T-helper 1 cell treated with Interleukin-12 subunit alpha and Interleukin-12 subunit beta and Interleukin-4 antibody, amounts not matched to agents 30 ng/mL and 1 ng/mL, for 36 hours (primary cell): Measurements from ENCODE around the gene NDUFS2. TPM values are rescaled to one million over a fixed set of nuclear protein-coding genes. Genes with fewer than 3 reads are reported as not detected.

ENCODE experiments used
- intact Hi-C: fragments of 100-400 bp; cut with micrococcal nuclease; formaldehyde crosslinking; loops from one replicate; pipeline ENCODE4 v1.15.1; 2024
- total RNA-seq: library from RNA; stranded (reverse); gene quantifications from 2 replicates; pipeline ENCODE4 v1.2.3, GENCODE V29; 2022

Gene NDUFS2
- total RNA-seq, 1 donor from 2014 or later = 88.5 TPM

DNA sequence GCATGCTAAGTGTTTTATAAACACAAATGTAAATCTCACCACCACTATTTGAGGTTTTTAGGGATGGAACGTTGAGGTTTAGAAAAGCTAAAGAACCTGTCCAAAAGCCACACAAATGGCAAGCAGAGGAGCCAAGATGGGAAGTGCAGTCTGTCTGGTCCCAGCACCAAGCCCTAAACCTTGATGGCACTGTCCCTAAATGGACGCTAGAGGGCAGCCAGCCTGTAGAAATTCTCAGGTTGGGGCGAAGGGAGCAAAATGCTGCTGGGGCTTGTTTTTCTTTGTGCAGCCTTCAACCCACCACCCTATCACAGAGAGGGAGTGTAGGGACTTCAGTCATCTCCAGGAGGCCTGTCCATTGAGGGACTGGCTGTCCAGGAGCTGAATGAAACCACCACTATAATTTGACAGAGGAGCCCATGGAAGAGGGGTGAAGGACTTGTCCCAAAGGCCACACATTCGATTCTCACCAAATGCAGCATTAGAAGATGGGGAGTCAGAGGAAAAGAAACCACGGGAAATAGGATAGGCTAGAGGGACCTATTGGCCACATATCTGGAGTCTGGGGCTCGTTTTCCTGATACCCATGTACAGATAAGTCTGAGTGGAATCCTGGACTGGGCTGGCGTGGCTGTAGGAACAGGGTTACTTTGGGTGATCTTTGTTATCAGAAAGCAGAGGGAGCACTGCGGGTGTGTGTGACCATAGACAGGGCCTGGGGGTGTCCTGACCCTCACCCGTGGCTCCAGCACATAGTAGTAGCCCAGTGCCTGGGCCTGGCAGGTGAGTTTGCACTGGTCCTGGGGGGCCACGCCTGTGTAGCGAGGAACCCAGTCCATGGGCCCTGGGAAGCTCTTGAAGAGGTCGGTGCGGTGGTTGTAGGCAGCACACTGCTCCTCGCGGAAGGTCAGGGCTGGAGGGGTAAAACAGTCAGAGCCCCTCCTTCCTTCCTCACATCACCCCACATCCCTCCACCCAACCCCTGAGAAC is 9.4 kb upstream of the NDUFS2 start:
- intact Hi-C loops = loop anchor here (1.0 to 2.0 kb wide), 7 partner anchors 10 to 190 kb away; partner anchors contain the start of genes B4GALT3 and NDUFS2

DNA sequence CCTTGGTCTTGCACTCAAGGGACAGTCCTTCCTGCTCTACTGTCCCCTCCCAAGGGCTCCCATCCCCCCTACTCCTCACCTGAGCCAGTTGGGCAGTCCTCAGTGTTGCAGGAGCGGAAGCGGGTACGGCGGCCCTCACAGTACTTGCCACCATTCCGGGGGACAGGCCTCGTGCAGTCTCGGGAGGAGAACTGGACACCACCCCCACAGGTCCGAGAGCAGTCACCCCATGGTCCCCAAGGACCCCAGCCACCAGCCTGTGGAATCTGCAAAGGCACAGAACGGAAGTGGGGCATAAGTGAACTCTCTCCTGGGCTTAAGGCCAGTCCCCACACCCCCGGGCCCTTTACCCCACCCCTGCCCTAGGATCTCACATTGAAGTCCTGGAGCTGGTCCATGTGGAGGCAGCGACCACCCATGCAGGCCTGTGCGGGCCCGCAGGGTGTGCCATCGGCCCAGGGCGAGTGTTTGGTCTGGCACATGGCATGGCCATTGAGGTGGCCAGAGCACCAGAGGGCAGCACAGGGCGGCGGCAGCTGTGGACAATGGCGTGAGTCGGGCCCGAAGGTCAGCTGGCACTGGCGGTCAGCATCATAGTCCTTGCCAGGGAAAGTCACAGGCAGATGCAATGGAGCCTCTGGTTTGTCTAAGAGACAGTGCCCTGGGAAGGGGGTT is 8.5 kb upstream of the NDUFS2 start:
- intact Hi-C loops = loop anchor here (2.0 kb wide), 1 partner anchor 17 kb away; no protein-coding TSS in a partner anchor

DNA sequence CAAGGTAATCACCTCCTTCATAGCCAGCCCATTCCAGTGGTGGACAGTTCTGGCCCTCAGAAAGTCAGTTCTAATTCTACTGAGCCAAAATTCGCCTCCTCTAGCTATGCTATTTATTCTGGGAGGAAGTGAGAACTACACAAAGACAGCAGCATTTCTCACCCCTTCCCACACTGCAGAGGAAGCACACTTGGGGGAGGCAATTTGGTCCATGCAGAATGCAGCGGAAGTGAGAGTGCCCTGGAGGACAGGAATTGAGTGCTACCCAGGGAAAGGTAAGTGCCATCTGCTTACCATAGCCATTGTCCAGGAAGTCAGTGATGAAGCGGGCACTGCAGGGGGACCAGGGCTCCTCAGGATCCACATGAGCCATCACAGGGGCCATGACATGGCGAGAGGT is 7.0 kb upstream of the NDUFS2 start:
- intact Hi-C loops = no loop called here

DNA sequence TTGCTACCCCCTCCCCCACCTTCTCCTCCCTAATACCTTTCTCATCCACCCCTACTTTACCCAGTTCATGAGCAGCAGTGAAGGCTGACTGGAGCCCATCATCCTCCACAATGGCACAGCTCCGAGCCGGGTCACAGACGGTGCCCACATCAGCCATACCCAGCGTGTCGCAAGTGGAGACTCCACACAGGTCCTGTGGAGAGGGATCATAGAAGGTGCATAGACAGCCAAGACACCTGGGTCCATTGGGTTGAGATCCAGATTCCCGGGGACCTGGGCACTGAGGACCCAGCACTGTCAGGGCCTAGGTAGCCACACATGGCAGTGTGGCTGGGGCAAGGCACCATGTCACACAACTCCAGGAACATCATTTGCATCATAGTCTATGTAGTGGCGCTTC is 6.1 kb upstream of the NDUFS2 start:
- intact Hi-C loops = no loop called here

DNA sequence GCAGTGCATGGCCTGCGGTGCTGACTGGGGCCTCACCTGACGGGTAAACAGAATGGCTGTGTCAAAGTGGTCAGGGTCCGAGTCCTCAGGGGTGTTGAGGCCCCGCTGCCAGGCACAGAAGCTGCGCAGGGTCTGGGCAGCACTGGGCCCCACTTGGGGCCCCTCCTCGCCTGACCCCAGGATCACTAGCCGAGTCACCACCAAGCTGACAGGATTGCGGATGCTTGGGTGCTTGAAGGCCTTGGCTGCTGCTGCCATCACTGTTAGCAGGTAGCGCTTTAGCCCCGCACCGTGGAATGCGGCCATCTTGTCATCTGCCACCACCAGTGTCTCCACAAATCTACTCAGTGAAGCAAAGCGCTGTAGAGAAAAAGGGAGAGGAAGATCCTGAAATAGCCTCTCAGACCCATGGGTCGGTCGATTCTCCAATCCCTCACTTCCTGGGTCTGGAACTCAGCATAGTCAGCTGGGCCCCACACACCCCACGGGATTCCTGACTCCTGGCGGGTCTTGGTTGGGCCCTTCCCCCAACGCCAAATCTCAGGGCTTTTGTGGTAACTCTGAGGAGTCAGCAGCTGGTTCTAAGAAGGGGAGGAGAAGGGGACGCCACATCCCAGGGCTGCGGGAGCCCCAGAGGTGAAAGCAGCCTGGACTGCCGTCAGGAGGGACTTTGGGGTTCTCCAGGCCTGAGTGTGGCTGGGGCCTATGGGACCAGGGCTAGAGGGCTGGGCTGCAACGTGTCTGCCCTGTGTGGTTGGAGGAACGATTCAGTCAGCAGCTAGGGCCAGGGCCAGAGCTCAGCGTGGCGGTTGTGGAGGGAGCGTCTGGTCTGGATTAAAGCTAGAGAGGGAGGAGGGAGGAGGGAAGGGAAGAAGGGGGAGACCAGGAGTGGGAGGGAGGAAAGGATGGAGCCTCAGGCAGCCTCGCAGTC is 5.4 kb upstream of the NDUFS2 start:
- intact Hi-C loops = no loop called here

DNA sequence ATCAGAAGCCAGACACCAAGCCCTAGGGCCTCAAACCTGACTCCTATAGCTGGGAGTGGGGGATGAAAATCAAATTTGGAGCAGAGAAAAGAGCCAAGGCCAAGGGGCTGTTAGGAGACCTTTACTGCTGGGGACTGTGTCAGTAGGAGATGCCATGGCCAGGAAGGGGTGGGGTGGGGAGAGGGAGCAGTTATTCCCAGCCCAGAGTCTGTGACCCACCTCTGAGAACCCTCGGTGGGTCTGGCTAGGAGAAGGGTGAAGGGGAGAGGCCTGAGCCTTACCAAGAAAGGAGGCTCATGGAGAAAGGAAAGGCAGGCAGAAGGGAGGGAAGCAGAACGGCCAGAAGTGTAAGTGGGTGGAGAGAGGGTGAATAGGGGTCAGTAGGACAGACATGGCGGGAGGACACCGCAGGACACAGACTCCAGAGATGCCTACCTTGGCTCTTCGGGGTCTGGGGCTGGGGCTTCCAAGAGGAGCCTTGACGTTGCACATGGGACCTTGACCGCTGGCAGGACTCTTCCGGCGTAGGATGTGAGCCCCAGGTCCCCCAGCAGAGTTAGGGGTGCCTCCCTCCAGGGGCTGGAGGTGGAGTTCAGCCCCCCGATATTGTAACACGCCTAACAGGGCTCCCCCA is 4.5 kb upstream of the NDUFS2 start:
- intact Hi-C loops = no loop called here

DNA sequence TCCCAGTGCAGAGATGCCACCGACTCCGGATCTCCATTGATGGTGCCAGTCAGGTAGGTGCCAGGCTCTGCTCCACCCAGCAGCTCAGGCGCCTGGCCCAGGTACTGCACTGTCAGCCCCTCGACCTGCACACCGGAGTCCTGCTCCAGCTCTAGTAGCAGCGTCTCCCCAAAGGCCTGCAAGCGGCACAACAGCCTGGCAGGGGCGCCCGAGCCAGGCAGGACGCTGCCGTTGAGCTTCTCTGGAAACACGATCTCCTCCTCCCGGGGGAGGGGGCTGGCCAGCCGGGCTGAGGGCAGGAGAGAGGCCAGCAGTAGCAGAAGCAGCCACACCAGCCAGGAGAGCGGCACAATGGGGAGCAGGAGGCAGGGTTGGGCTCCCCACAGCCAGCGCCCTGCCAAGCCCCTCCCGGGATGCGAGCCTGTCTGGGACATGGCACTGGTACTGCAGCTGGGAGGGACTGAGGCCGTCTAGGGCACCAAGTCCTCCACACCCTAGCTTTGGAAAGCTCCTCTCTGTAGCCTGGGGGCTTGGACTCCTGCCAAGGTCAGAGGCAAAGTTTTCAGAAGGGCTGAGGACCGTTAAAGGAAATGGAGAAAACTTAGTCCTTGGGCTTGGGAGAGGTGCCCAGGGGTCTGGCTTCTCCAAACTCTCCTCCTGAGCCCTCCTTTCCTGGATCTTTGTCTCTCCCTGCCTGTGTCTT is 3.8 kb upstream of the NDUFS2 start:
- intact Hi-C loops = no loop called here

DNA sequence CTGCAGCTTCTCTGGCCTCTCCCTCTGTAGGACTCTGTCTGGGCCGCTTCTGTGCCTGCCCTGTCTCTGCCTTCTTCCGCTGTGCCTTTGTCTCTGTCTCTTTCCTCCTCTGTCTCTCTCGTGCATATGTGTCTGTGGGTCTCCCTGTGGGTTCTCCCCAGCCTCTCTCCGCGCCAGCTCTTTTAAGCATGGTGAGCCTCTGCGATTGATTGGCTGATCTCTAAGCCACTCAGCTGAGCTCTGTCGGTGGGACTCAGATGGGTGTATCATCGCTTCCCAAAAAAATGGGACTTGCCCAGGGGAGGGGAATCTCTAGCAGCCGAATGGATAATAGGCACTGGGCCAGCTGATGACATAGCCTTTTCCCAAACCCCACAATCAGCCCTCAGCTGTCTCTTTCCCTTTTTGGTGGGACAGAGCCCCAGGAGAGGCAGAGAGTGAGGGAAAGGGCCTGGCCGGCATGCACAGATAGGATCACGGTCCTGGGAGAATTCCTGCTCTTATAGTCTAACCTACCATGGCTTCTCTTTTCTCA is 3.2 kb upstream of the NDUFS2 start, which contains the start of gene ADAMTS4:
ADAMTS4 (minus strand) TSS at position 158 of the 535 bp plus-strand sequence. CDS start 427 bp downstream, outside the sequence.
- intact Hi-C loops = no loop called here

DNA sequence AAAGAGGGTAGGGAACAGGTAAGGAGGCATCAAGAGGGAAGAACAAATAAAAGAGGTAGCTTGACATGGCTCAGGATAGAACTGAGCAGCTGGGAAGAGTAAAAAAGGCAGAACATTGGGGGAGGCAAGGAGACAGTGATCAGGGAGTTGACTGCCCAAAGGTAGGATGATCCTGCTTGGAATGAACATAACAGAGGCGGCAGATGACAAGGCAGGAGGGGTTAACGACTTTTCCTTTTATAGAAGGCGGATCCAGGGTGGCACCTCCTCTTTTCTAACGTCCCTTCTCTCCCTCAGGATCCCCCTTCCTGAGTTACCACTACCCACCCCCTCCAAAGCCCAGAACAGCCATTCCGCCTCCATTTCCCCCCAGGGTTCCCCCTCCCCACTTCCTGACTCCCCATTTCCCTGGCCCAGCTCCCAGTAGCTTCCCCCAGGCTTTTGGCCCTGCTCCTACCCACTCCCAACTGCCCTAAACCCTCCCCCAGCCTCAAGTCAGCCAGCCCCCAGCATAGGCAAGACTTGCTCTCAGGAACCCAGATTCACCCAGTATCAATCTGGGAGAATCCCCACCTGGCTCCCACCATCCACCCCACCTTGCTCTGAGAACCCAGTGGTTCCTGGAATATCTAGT is 2.5 kb upstream of the NDUFS2 start:
- intact Hi-C loops = no loop called here

DNA sequence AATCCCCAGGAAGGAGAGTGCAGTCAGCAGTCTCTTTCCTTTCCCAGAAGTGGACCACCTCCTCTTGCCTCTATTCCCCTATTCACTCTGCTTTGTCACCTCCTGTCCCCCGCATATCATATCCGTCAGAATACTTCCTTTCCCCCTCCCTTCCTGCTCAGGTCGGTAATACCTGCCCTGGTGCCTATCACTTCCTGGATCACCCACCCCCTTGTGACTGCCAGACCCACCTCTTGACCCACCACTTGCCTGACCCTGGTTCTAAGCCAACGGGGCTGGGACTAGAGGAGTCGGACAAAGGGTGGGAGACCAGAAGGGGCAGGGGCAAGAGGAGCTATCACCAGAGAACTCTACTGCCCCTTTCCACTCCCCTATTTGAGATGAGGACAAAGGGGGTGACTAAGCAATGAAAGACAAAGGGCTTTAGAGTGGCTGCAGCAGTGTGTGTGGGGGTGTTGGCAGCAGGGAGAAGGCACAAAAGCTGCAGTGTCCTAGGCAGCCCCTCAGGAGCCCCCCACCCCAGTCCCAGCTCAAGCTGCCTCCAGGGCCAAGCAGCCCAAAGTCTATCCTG is 1.7 kb upstream of the NDUFS2 start:
- intact Hi-C loops = no loop called here

DNA sequence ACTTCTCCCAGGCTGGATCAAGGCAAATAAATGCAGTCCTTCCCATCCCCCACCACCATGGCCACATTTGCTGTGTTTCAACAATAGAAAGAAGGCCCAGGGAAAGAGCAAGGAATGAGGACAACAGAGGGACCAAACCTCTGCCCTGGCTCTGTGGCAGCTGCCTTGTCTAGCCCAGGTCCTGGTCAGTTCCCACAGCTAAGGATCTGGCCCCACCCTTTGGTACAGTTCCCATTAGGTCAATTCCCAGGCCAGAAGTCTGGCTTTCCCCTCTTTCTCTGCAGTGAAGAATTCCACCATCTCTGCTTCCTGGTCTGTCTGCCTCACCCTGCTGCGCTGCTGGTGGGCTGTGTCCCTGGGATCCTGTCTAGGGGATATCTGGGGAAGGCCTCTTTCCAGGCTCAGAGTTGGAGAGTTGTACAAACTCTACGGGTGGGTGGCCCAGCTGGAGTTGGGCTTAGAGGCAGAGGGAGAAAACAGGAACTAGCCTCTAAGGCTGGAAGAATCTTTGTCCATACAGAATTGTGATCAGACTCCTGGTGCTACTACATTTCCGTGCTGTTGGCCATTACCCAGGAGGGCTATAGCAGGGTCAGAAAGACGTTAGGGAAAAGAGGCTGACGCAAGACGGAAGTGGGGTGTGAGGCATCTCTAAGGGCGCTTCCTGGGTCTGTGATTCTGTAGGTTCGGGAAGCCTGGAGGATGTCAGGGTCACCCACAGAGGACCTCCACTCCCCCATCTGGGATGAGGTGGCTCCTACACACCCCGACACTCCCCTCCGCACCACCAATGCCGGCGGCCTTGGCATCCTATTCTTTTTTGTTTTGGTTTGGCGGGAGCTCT is 953 bp upstream of the NDUFS2 start:
- intact Hi-C loops = no loop called here

DNA sequence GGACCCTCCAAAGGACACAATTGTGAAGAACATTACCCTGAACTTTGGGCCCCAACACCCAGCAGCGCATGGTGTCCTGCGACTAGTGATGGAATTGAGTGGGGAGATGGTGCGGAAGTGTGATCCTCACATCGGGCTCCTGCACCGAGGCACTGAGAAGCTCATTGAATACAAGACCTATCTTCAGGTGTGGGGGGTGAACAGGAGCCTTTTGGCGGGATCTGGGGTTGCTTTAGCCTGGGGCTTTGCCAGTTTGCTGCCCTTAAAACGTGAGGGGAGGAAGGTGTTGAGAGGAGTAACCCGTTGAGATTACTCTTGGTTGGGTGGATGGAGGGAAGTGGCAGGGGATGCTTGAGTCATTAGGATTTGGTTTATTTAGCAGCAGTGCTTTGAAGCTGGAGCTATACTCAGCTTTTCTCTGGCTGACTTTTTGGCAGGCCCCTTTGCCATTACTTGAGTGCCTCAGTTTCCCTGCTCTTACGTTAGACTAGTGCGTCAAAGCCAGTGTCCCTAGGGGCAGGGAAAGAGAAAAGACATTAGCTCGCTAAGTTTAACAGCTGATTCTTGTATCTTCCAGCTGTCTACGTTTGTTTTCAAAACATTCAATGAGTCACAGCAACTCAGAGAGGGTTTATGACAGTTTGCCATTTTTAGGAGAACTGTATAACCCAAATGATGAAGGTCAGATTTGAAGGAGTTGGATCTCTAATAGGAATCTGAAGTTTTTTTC is 4.4 kb downstream of the NDUFS2 start:
- intact Hi-C loops = no loop called here

DNA sequence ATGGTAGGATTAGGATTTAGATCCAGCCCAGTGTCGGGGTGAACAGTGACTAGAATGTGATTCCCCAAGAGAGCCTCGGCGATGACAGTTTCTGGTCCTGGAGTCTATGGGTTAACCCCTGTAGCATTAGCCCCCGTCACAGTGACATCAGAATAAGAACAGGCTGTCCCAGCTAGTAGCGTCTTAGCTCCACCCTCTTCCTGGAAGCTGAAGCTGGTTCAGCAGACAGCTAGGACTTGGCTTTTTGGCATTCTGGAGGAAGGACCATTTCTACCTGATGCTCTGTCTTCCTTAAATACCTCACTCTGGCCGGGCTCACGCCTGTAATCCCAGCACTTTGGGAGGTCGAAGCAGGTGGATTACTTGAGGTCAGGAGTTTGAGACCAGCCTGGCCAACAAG is 5.0 kb downstream of the NDUFS2 start:
- intact Hi-C loops = no loop called here

DNA sequence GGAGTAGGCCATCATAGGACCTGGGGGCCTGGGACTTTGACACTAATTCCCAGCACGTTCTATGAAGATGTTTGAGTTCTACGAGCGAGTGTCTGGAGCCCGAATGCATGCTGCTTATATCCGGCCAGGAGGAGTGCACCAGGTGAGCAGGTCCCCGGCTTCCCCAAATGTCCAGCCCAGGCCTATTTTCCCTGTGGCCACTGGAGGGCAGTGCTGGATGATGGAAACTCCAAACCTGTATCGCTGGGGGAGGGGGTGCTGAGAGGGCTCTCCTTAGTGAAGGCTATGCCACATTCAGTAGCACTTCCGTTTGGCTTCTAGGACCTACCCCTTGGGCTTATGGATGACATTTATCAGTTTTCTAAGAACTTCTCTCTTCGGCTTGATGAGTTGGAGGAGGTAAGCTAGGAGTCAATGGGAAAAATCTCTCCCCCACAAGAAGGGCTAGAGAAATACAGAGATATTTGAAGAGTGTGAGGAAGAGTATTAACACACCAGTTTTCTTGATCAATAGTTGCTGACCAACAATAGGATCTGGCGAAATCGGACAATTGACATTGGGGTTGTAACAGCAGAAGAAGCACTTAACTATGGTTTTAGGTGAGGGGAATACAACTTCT is 7.7 kb downstream of the NDUFS2 start:
- intact Hi-C loops = loop anchor here (1.0 to 2.0 kb wide), 2 partner anchors 15 to 17 kb away; no protein-coding TSS in a partner anchor

DNA sequence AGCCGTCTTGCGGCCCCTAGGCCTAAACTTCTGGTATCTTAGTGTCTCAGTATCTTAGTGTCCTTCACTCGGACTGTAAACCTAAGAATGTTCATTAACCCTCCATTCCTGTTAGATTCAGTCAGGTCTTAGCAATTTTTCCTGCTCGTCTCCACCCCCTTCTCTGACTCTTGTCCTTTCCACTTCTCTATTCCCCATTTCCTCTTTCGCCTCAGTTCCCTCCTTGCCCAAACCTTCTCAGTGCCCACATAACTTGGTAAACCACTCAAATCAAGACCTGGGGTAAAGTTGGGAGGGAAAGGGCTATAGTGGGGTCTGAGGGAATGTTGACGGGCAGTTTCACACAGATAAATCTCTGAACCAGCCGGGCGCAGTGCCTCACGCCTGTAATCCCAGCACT is 12.2 kb downstream of the NDUFS2 start:
- intact Hi-C loops = no loop called here

DNA sequence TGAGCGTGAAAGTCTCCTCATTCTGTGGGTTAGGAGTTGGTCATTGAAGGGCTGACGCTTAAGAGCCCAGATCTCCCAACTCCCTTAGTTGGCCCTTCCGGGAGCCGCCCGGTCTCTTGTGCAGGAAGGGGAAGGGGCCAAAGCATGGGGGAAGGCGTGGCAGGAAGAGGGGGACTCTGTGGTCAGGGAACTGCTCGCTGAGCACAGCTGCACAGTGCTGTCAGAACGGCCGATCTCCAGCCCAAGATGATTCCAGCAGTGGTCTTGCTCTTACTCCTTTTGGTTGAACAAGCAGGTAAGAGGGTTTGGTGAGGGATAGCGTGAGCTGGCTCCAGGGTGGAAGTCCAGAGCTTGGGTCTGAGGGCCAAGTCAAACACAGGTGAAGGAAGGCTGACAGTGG is 12.9 kb downstream of the NDUFS2 start, which contains the start of gene FCER1G:
FCER1G (plus strand) TSS at position 220 of the 400 bp plus-strand sequence; CDS start at position 247, 27 bp downstream.
- intact Hi-C loops = no loop called here
